DMS 273 (cell line): Measurements from ENCODE around the gene DIO1.

Source experiments
- DNase-seq: peaks from one replicate; lab custom pipeline; 2025; ENCODE audit not compliant: unreplicated experiment; lab: John Stamatoyannopoulos, UW

Gene DIO1

GRCh38 chr1:53938136-53938830 is 44.3 kb downstream of the DIO1 start:
- DNase-seq, result no peak

GRCh38 chr1:53942127-53942957 is 48.4 kb downstream of the DIO1 start:
- DNase-seq, result no peak

GRCh38 chr1:53943090-53943489 is 49.1 kb downstream of the DIO1 start:
- no peak for DNase-seq

- DNase-seq, result no peak
These were observed 49.6 kb downstream of the DIO1 start for GRCh38 chr1:53943490-53944043.

- DNase-seq, result peak; percentile 65
These were observed 50.6 kb downstream of the DIO1 start for GRCh38 chr1:53944469-53945182.

GRCh38 chr1:53945183-53945432 is 51.1 kb downstream of the DIO1 start:
- no peak for DNase-seq

- DNase-seq, result peak; percentile 98
These were observed 51.7 kb downstream of the DIO1 start, which contains the start of gene IFT25 for GRCh38 chr1:53945433-53946251. IFT25 (minus strand) TSS chr1:53945699; CDS start chr1:53940082, 5,617 bp downstream.

- DNase-seq, result no peak
These were observed 52.5 kb downstream of the DIO1 start, which contains the start of gene LRRC42 for GRCh38 chr1:53946252-53947171. LRRC42 (plus strand) TSS chr1:53946350; CDS start chr1:53952000, 5,650 bp downstream.

- DNase-seq, result peak; percentile 40
These were observed 53.4 kb downstream of the DIO1 start for GRCh38 chr1:53947172-53947907.

- DNase-seq, result no peak
These were observed 54.3 kb downstream of the DIO1 start for GRCh38 chr1:53948291-53948690.

GRCh38 chr1:53949023-53949990 is 55.3 kb downstream of the DIO1 start:
- peak; percentile 78 for DNase-seq

- no peak for DNase-seq
These were observed 57.7 kb downstream of the DIO1 start for GRCh38 chr1:53951697-53952096.

GRCh38 chr1:53954128-53954527 is 60.1 kb downstream of the DIO1 start:
- DNase-seq, result no peak

- peak; percentile 50 for DNase-seq
These were observed 62.6 kb downstream of the DIO1 start for GRCh38 chr1:53956308-53957168.

- peak; percentile 32 for DNase-seq
These were observed 63.3 kb downstream of the DIO1 start for GRCh38 chr1:53957194-53957818.

- DNase-seq, result peak; percentile 62
These were observed 65.8 kb downstream of the DIO1 start for GRCh38 chr1:53959664-53960250.
